Activated B cell treated with CpG ODN at 0.5 μM for 24 hours (primary cell): ENCODE results near the gene ANKRD10. TPM values are rescaled to one million over a fixed set of nuclear protein-coding genes. Genes with fewer than 3 reads are reported as not detected.

Experiments used
- ATAC-seq: fragments of 200-7000 bp; cut with Tn5 transposase; one replicate; pipeline ENCODE4 v1.10.0; 2021; ENCODE audit warnings: low read depth, mild to moderate bottlenecking, moderate library complexity
- CTCF ChIA-PET: fragments of 350-600 bp; sonication (Branson Sonifier 250); formaldehyde crosslinking; loops from one replicate; lab custom pipeline; 2021; ENCODE audit warnings: antibody characterized with exemption; lab: Charles Lee
- POLR2A ChIA-PET: fragments of 350-600 bp; sonication (Branson Sonifier 250); formaldehyde crosslinking; loops from one replicate; lab custom pipeline; 2021; ENCODE audit warnings: antibody characterized with exemption; lab: Charles Lee
- DNase-seq: peaks from one replicate; pipeline ENCODE4 v3.0.0; 2022
- H3K27ac Mint-ChIP-seq: one replicate; pipeline ENCODE4 v1.8.0; 2020; ENCODE audit warnings: mixed read lengths
- H3K27me3 Mint-ChIP-seq: one replicate; pipeline ENCODE4 v1.8.0; 2021; ENCODE audit warnings: mixed read lengths
- H3K36me3 Mint-ChIP-seq: one replicate; pipeline ENCODE4 v1.8.0; 2021; ENCODE audit warnings: low read depth, mixed read lengths
- H3K4me1 Mint-ChIP-seq: one replicate; pipeline ENCODE4 v1.8.0; 2021; ENCODE audit warnings: mixed read lengths
- H3K4me3 Mint-ChIP-seq: one replicate; pipeline ENCODE4 v1.8.0; 2020; ENCODE audit warnings: mild to moderate bottlenecking, mixed read lengths
- H3K9me3 Mint-ChIP-seq: one replicate; pipeline ENCODE4 v1.8.0; 2020; ENCODE audit warnings: mixed read lengths
- intact Hi-C: fragments of 100-400 bp; cut with micrococcal nuclease; formaldehyde crosslinking; loops from one replicate; pipeline ENCODE4 v1.15.1; 2024
- total RNA-seq: library from RNA; stranded (reverse); gene quantifications from 2 replicates; pipeline ENCODE4 v1.2.3, GENCODE V29; 2022
- TF ChIP-seq, protein P1 (sequence below): fragments of 200-600 bp; IDR thresholded peaks from one replicate; pipeline ENCODE4 v1.8.0; 2022; ENCODE audit warnings: antibody characterized with exemption, mild to moderate bottlenecking

Gene ANKRD10
- total RNA-seq, 1 donor from 2014 or later, result 256 TPM

DNA sequence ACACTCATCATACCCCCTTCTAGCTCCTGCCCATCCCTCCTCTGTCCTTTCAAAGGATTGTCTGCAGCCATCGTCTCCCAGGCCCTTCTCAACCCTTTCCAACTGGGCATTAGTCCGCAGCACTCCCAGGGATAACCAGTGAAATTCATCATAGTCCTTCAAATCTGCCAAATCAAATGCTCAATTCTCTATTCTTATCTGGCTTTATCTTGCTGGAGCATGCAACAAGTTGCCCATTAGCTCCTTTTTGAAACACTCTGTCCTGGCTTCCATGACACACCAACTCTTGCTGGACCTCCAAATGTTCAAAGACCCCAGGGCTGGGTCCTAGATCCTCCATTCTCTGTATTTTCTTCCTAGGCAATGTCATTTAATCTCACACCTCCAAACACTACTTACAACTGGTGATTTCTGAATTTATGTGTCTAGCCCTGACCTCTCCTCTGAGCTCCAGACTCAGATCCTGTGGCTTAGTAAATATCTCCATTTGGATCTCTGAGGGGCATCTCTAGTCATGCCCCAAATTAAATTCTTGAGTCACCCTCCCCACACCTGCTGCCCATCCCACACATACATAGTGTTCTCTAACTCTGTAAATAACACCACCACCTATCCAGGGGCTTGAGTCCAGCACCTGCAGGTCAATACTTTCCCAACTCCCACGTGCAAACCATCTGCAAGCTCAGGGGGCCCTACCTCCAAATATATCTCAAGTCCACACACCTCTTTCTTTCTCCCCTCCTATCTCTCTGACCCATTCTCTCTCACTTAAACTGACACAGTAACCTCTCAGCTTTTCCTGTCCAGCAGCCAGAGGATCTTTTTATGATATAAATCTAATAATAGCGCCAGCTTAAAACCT lies 9.1 kb upstream of the ANKRD10 start:
- Mint-ChIP-seq H3K36me3 (no peaks in the 10 kb centered on the region), H3K4me3 (no peak overlapping the region), H3K27me3 (peaks cover 10% of the 10 kb centered on the region), H3K4me1 (peaks cover 29% of the 10 kb centered on the region), H3K27ac (no peak overlapping the region), H3K9me3 (no peaks in the 10 kb centered on the region)
- CTCF ChIA-PET, result interaction anchor here (1.0 to 2.3 kb wide), 6 partner anchors 9 to 468 kb away, joined by 3 to 9 read pairs (median 6); no protein-coding TSS in a partner anchor
- TF ChIP-seq, protein P1, sequence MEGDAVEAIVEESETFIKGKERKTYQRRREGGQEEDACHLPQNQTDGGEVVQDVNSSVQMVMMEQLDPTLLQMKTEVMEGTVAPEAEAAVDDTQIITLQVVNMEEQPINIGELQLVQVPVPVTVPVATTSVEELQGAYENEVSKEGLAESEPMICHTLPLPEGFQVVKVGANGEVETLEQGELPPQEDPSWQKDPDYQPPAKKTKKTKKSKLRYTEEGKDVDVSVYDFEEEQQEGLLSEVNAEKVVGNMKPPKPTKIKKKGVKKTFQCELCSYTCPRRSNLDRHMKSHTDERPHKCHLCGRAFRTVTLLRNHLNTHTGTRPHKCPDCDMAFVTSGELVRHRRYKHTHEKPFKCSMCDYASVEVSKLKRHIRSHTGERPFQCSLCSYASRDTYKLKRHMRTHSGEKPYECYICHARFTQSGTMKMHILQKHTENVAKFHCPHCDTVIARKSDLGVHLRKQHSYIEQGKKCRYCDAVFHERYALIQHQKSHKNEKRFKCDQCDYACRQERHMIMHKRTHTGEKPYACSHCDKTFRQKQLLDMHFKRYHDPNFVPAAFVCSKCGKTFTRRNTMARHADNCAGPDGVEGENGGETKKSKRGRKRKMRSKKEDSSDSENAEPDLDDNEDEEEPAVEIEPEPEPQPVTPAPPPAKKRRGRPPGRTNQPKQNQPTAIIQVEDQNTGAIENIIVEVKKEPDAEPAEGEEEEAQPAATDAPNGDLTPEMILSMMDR, result no peak
- ATAC-seq (no peak), DNase-seq (no peak)
- intact Hi-C loops, result no loop called here
- POLR2A ChIA-PET, result interaction anchor here (0.9 to 2.2 kb wide), 3 partner anchors 9 to 240 kb away, joined by 3 to 14 read pairs (median 5); partner anchors contain the start of gene ANKRD10

GRCh38 chr13:110923086-110923485 lies 8.2 kb upstream of the ANKRD10 start:
- no peaks in the 10 kb centered on the region for H3K9me3 Mint-ChIP-seq
- ATAC-seq, result no peak
- no peak overlapping the region for H3K27ac Mint-ChIP-seq
- H3K27me3 Mint-ChIP-seq, result peaks cover 10% of the 10 kb centered on the region
- H3K36me3 Mint-ChIP-seq, result no peaks in the 10 kb centered on the region
- TF ChIP-seq, protein P1, result no peak
- H3K4me3 Mint-ChIP-seq, result no peak overlapping the region
- no peak for DNase-seq
- ChIA-PET POLR2A (interaction anchor here (1.5 to 2.2 kb wide), 2 partner anchors 8 to 10 kb away, joined by 5 to 14 read pairs; partner anchors contain the start of gene ANKRD10), CTCF (no interaction called here)
- intact Hi-C loops, result no loop called here
- H3K4me1 Mint-ChIP-seq, result peaks cover 29% of the 10 kb centered on the region

GRCh38 chr13:110922506-110922905 lies 7.6 kb upstream of the ANKRD10 start:
- no peaks in the 10 kb centered on the region for H3K36me3 Mint-ChIP-seq
- TF ChIP-seq, protein P1, result no peak
- peaks cover 29% of the 10 kb centered on the region for H3K4me1 Mint-ChIP-seq
- ATAC-seq (no peak), DNase-seq (no peak)
- no peaks in the 10 kb centered on the region for H3K9me3 Mint-ChIP-seq
- ChIA-PET CTCF (no interaction called here), POLR2A (no interaction called here)
- no peak overlapping the region for H3K27ac Mint-ChIP-seq
- intact Hi-C loops, result no loop called here
- H3K4me3 Mint-ChIP-seq, result no peak overlapping the region
- peaks cover 8% of the 10 kb centered on the region for H3K27me3 Mint-ChIP-seq

GRCh38 chr13:110921695-110922094 lies 6.8 kb upstream of the ANKRD10 start:
- DNase-seq (no peak), ATAC-seq (no peak)
- intact Hi-C loops, result no loop called here
- CTCF ChIA-PET, result no interaction called here
- H3K27ac Mint-ChIP-seq, result peak overlapping the region; percentile 92
- H3K9me3 Mint-ChIP-seq, result no peaks in the 10 kb centered on the region
- H3K4me3 Mint-ChIP-seq, result peak overlapping the region; percentile 37
- H3K27me3 Mint-ChIP-seq, result peaks cover 3% of the 10 kb centered on the region
- TF ChIP-seq, protein P1, result no peak
- POLR2A ChIA-PET, result interaction anchor here (1.0 kb wide), 1 partner anchor 209 kb away, joined by 3 read pairs; no protein-coding TSS in a partner anchor
- H3K36me3 Mint-ChIP-seq, result no peaks in the 10 kb centered on the region
- peaks cover 36% of the 10 kb centered on the region for H3K4me1 Mint-ChIP-seq

GRCh38 chr13:110921209-110921608 lies 6.3 kb upstream of the ANKRD10 start:
- ChIA-PET POLR2A (interaction anchor here (0.9 to 1.2 kb wide), 3 partner anchors 21 to 245 kb away, joined by 3 to 5 read pairs (median 3); no protein-coding TSS in a partner anchor), CTCF (no interaction called here)
- Mint-ChIP-seq H3K4me3 (peak overlapping the region; percentile 37), H3K4me1 (peaks cover 41% of the 10 kb centered on the region), H3K27ac (peak overlapping the region; percentile 92), H3K9me3 (no peaks in the 10 kb centered on the region), H3K27me3 (peaks cover 3% of the 10 kb centered on the region), H3K36me3 (no peaks in the 10 kb centered on the region)
- intact Hi-C loops, result no loop called here
- TF ChIP-seq, protein P1, result no peak
- peak; percentile 16 for ATAC-seq
- no peak for DNase-seq
